H1 (cell line): Measurements from ENCODE around the gene CIBAR2. TPM values are rescaled to one million over a fixed set of nuclear protein-coding genes. Genes with fewer than 3 reads are reported as not detected.

Experiments used
- BCL11A ChIP-seq, 2 experiments: IDR thresholded peaks; one replicate each; pipeline ENCODE4 v1.6.1; 2011; ENCODE audit warnings: low read depth in 2 of 2, low read length in 2 of 2, mild to moderate bottlenecking in 2 of 2
- CEBPB ChIP-seq: IDR thresholded peaks from 2 replicates; pipeline ENCODE4 v1.6.1; 2012; ENCODE audit warnings: low read depth, low read length
- CREB1 ChIP-seq: IDR thresholded peaks from 2 replicates; pipeline ENCODE4 v1.6.1; 2012; ENCODE audit warnings: inconsistent platforms
- EP300 ChIP-seq, 2 experiments: IDR thresholded peaks; 1 replicate in 1 of 2; 2 replicates in 1 of 2; pipeline ENCODE4 v1.6.1; 2011 to 2012; ENCODE audit warnings: low read depth in 2 of 2, low read length in 2 of 2, mild to moderate bottlenecking in 2 of 2, borderline replicate concordance in 1 of 2, inconsistent platforms in 1 of 2, moderate library complexity in 1 of 2
- GTF2F1 ChIP-seq: IDR thresholded peaks from 2 replicates; pipeline ENCODE4 v1.6.1; 2012; ENCODE audit warnings: low read depth, low read length, improper control_type of control experiment, borderline replicate concordance
- KDM5A ChIP-seq: fragments of 200-600 bp; IDR thresholded peaks from 2 replicates; pipeline ENCODE4 v1.7.1; 2012; ENCODE audit warnings: mild to moderate bottlenecking, low read length, inconsistent platforms, mixed read lengths
- SRF ChIP-seq: IDR thresholded peaks from 2 replicates; pipeline ENCODE4 v1.6.1; 2011; ENCODE audit warnings: mild to moderate bottlenecking, low read depth, low read length, moderate library complexity
- TEAD4 ChIP-seq: IDR thresholded peaks from 2 replicates; pipeline ENCODE4 v1.6.1; 2012; ENCODE audit warnings: low read depth, low read length, inconsistent platforms, mixed read lengths
- YY1 ChIP-seq: IDR thresholded peaks from 2 replicates; pipeline ENCODE4 v1.6.1; 2011; ENCODE audit warnings: low read depth, mild to moderate bottlenecking, low read length
- polyA plus RNA-seq, 7 experiments: library from polyadenylated mRNA; depleted of rRNA in 3 of 7; stranded (reverse) in 5 of 7; unstranded in 2 of 7; fragments of >200 nt in 5 of 7; fragments of 200-250 nt in 2 of 7; gene quantifications; 1 replicate in 5 of 7; 2 replicates in 1 of 7; 4 replicates in 1 of 7; pipeline versions ENCODE4 v1.2.1 to v1.2.3, GENCODE V29; 2011 to 2013; ENCODE audit warnings: missing spikeins in 2 of 7, mixed read lengths in 2 of 7
- total RNA-seq: library from RNA; stranded (reverse); fragmentation: NEBNext Ultra II Directional; extraction: Animal tissue kit (Norgen Biotek cat#: 25700); gene quantifications from 2 replicates; pipeline ENCODE4 v1.2.1, GENCODE V29; 2021
- TF ChIP-seq, protein P1 (sequence below): IDR thresholded peaks from 2 replicates; pipeline ENCODE4 v1.6.1; 2012; ENCODE audit warnings: inconsistent platforms

The CIBAR2 gene
- total and polyA plus RNA-seq, 2 of the 8 experiments (the other 6 are each of a cell fraction or from before 2014, with no cell fraction given) = 0.18 TPM; not detected in 1

DNA sequence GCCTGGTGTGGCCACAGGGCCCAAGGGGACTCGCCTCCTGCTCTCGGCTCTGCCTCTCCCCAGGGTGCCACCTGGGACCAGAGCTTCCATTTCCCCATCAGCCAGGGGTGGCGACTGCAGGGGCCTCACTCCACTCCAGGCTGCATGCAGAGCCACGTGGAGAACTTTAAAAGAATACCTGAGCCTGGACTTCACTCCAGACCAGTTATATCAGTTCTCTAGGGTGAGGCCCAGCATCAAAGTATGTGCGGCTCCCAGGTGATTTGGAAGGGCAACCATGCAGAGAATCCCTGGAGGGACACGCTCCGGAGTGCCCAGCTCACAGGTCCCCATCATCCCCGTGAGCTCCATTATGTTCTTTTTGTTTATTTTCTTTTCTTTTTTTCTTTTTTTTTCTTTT lies 44.8 kb downstream of the CIBAR2 start (continued):
- TF ChIP-seq KDM5A = no peak
- TF ChIP-seq TEAD4 = no peak
- TF ChIP-seq CREB1 = no peak
- TF ChIP-seq SRF = no peak
- no peak for TF ChIP-seq BCL11A (IDR thresholded peaks at IDR 0.05; ENCODE audit: low read depth in 2 of 2, low read length in 2 of 2)
- TF ChIP-seq EP300 (IDR thresholded peaks at IDR 0.05; ENCODE audit: borderline replicate concordance in 1 of 2, low read depth in 2 of 2, low read length in 2 of 2) = no peak
- no peak for TF ChIP-seq CEBPB
- no peak for TF ChIP-seq GTF2F1
- TF ChIP-seq, protein P1, sequence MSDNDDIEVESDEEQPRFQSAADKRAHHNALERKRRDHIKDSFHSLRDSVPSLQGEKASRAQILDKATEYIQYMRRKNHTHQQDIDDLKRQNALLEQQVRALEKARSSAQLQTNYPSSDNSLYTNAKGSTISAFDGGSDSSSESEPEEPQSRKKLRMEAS = no peak
- TF ChIP-seq YY1 = no peak
- TF ChIP-seq, all 59 proteins: peak for 0
